Measurements from ENCODE around the gene LRP5. TPM values are rescaled to one million over a fixed set of nuclear protein-coding genes. Genes with fewer than 3 reads are reported as not detected.

Gene LRP5
- total and polyA plus RNA-seq, 2 experiments from 2014 or later, result 26.9 to 51.1 TPM

GRCh38 chr11:68351450-68352275 is 39.3 kb downstream of the LRP5 start (continued):
- peak in 1 of 2 experiments; percentile 10; a peak in 1 of 4 replicates for TF ChIP-seq CTCF (conservative IDR thresholded peaks at IDR 0.05; ENCODE audit: low read depth in 2 of 2)

- DNase-seq (ENCODE audit: low spot score) (no peak), ATAC-seq (no peak)
- Mint-ChIP-seq H3K27me3 (ENCODE audit: insufficient read depth, low read depth, poor library complexity) (peaks cover 24% of the 10 kb centered on the region), H3K27ac (no peak overlapping the region), H3K9me3 (peaks cover 15% of the 10 kb centered on the region; the same call in 2 of the 3 replicates), H3K4me1 (peaks cover 15% of the 10 kb centered on the region), H3K36me3 (ENCODE audit: low read depth) (peaks cover 41% of the 10 kb centered on the region), H3K4me3 (no peak overlapping the region)
- no peak overlapping the region for H2AFZ ChIP-seq
- no peaks in the 10 kb centered on the region; the same call in none of the 2 replicates for H4K20me1 ChIP-seq (replicated peaks; ENCODE audit: insufficient read depth)
- H3K9me2 ChIP-seq (ENCODE audit: insufficient read depth), result no peaks in the 10 kb centered on the region
- peaks cover 12% of the 10 kb centered on the region; the same call in 1 of the 2 replicates for H3K79me2 ChIP-seq (replicated peaks; ENCODE audit: insufficient read depth)
- H3K36me3 ChIP-seq (ENCODE audit: insufficient read depth), result no peaks in the 10 kb centered on the region
- TF ChIP-seq JUNB (IDR thresholded peaks at IDR 0.05; ENCODE audit: unreplicated experiment) (no peak), ETS1 (IDR thresholded peaks at IDR 0.05) (no peak), EZH2 (IDR thresholded peaks at IDR 0.05; ENCODE audit: low read depth, unreplicated experiment) (no peak), REST (IDR thresholded peaks at IDR 0.05; ENCODE audit: unreplicated experiment) (no peak), CREB1 (CRISPR knock-in tag; IDR thresholded peaks at IDR 0.05; ENCODE audit: low read depth) (no peak)
- H3K4me2 ChIP-seq, result no peak overlapping the region
- 0 out of 2 replicates have a peak, but pooled peaks cover 2% of the 10 kb centered on the region for H3F3A ChIP-seq (replicated peaks; ENCODE audit: low read depth)
- no peaks in the 10 kb centered on the region for H3K27me3 ChIP-seq (ENCODE audit: insufficient read depth)
- H3K27ac ChIP-seq (ENCODE audit: low read depth), result no peak overlapping the region
- H3K4me3 ChIP-seq, result no peak overlapping the region
- H3K4me1 ChIP-seq (ENCODE audit: insufficient read depth), result peaks cover 3% of the 10 kb centered on the region; the same call in 1 of the 2 replicates
Measured at GRCh38 chr11:68352591-68352990, 40.2 kb downstream of the LRP5 start.
